ENCODE measurements around the gene RBCK1. TPM values are rescaled to one million over a fixed set of nuclear protein-coding genes. Genes with fewer than 3 reads are reported as not detected.
"Not testable (repeated sequence)": the region's sequence is repeated elsewhere in the genome, so short reads cannot be mapped to it uniquely, and the experiment has no call there.

Gene RBCK1
- total RNA-seq, 1 donor from 2014 or later, result 101 TPM

DNA sequence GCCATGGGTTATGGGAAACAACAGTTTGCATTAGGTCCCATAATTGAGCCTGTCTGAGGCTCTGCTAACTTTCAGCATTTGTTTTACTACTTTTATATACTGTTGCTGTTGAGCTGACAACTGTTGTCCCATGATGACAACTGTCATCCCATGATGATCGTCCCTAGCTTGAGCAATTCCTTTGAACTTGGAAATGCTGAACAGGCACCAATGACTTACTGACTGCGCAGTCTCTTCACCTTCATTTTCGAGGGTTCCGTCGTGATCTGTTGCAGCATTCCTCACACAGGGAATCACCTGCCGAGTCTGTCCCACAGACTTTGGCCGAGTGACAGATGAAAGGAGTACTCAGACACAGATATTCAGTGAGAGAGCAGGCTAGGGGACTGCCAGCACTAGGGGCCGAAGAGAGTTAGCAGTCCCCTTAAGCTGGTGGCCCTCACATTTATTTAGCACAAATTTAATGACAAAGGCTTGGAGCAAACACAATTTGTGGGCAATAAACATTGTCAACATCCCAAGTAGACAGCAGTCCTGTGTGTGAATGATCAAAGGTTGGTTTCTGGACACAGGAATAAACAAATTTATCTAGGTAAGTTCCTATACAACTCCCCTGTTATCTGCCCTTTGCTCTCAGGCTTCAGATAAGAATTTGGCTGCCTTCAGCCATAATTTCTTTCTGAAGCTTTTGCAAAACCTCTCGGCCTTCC lies 64.2 kb downstream of the RBCK1 start:
- ATAC-seq (no peak), DNase-seq (no peak)
- Histone ChIP-seq H3K9me3 (no peaks in the 10 kb centered on the region), H3K27ac (no peak overlapping the region), H3K27me3 (no peaks in the 10 kb centered on the region), H3K4me3 (no peak overlapping the region), H3K36me3 (no peaks in the 10 kb centered on the region), H3K4me1 (no peaks in the 10 kb centered on the region)
- intact Hi-C loops (cut with DNase I), result no loop called here
- TF ChIP-seq CTCF (IDR thresholded peaks at IDR 0.05), result no peak

DNA sequence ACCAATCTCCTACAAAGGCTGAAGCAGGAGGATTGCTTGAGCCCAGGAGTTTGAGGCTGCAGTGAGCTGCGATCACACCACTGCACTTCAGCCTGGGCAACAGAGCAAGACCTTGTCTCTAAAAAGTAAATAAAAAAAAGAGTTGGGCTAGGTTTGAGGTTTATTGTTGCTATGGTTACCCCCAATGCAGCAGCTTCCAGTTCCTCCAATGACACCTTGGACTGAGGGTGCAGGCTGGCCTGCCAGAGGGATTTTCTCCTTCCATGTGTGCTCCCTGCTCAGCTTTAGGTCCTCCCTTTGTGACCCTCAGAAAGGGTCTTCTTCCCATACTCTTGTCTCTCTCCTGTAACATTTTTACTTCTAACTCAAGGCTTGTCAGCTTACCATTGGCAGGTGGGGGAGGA lies 64.8 kb downstream of the RBCK1 start:
- TF ChIP-seq CTCF (IDR thresholded peaks at IDR 0.05), result no peak
- no peaks in the 10 kb centered on the region for H3K4me1 ChIP-seq
- no peak overlapping the region for H3K4me3 ChIP-seq
- intact Hi-C loops (cut with DNase I), result no loop called here
- ATAC-seq (no peak), DNase-seq (no peak)
- H3K36me3 ChIP-seq, result no peaks in the 10 kb centered on the region
- H3K9me3 ChIP-seq, result no peaks in the 10 kb centered on the region
- H3K27ac ChIP-seq, result no peak overlapping the region
- H3K27me3 ChIP-seq, result no peaks in the 10 kb centered on the region

DNA sequence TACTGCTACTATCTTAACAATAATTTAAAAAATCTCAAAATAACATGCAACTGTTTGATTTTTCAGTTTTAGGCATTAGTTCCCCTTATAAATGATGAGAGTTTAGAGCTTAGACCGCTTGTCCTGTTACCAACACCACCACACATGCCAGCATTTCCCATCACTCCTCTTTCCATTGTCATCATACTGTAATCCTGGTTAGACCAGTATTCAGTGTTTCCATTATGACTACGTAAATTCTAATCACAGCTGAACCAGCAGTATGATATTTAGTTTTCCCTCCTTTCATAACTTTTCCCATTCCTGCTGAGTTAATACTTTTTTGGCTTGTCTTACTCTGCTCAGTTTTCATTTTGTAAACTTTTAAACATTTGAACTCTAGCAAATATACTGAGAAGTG lies 66.5 kb downstream of the RBCK1 start:
- Histone ChIP-seq H3K4me1 (no peaks in the 10 kb centered on the region), H3K27ac (no peak overlapping the region), H3K4me3 (no peak overlapping the region), H3K36me3 (no peaks in the 10 kb centered on the region), H3K9me3 (no peaks in the 10 kb centered on the region), H3K27me3 (no peaks in the 10 kb centered on the region)
- ATAC-seq, result no peak
- no peak for TF ChIP-seq CTCF (IDR thresholded peaks at IDR 0.05)
- DNase-seq, result no peak
- intact Hi-C loops (cut with DNase I), result no loop called here

GRCh38 chr20:475463-476357 lies 67.6 kb downstream of the RBCK1 start:
- no peak for DNase-seq
- peaks cover 4% of the 10 kb centered on the region for H3K36me3 ChIP-seq
- H3K27me3 ChIP-seq, result no peaks in the 10 kb centered on the region
- no peak overlapping the region for H3K27ac ChIP-seq
- H3K4me1 ChIP-seq, result no peaks in the 10 kb centered on the region
- intact Hi-C loops (cut with DNase I), result no loop called here
- ATAC-seq, result no peak
- H3K9me3 ChIP-seq, result no peaks in the 10 kb centered on the region
- no peak for TF ChIP-seq CTCF (IDR thresholded peaks at IDR 0.05)
- no peak overlapping the region for H3K4me3 ChIP-seq

DNA sequence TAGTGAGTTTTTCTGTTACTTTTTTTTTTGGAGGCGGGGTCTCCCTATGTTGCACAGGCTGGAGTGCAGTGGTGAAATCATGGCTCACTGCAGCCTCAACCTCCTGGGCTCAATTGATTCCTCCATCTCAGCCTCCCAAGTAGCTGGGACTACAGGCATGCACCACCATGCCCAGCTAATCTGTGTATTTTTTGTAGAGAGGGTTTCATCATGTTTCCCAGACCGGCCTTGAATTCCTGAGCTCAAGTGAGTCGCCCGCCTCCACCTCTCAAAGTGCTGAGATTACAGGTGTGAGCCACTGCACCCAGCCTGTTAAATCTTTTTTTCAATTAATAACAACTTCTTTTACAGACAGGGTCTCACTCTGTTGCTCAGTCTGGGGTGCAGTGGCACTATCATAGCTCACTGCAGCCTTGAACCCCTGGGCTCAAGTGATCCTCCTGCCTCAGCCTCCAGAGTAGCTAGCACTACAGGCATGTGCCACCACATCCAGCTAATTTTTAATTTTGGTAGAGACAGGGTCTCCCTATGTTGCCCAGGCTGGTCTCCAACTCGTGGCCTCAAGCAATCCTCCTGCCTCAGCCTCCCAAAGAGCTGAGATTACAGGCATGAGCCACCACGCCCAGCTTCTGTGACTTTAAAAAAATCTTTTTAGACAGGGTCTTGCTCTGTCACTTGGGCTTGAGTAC lies 68.6 kb downstream of the RBCK1 start:
- ATAC-seq; H3K27me3 ChIP-seq; H3K27ac ChIP-seq; H3K36me3 ChIP-seq; H3K4me1 ChIP-seq; H3K4me3 ChIP-seq; H3K9me3 ChIP-seq; intact Hi-C loops (cut with DNase I); DNase-seq: not testable (repeated sequence)
